ENCODE results near the gene ATP1A1.
A peak's percentile ranks its signal among the peaks of the same experiment; 100 is the strongest.

Gene ATP1A1

GRCh38 chr1:116372651-116373430 is at the start of gene ATP1A1:
Gene ATP1A1, plus strand, starts transcription at chr1:116373244. Its CDS starts 268 bp downstream, at chr1:116373512.
- DNase-seq = peak; percentile 92 to 97 (median 96)

GRCh38 chr1:116323491-116323890 is 49.6 kb upstream of the ATP1A1 start:
- DNase-seq = no peak

GRCh38 chr1:116324411-116324810 is 48.6 kb upstream of the ATP1A1 start:
- no peak for DNase-seq

GRCh38 chr1:116325104-116325503 is 47.9 kb upstream of the ATP1A1 start:
- DNase-seq = no peak

- peak; percentile 19 to 79 (median 57) for DNase-seq
Observed at GRCh38 chr1:116325922-116326321, 47.1 kb upstream of the ATP1A1 start.

GRCh38 chr1:116326486-116326885 is 46.6 kb upstream of the ATP1A1 start:
- DNase-seq = no peak

- no peak for DNase-seq
Observed at GRCh38 chr1:116328671-116329070, 44.4 kb upstream of the ATP1A1 start.

GRCh38 chr1:116329524-116330341 is 43.3 kb upstream of the ATP1A1 start:
- no peak for DNase-seq

- no peak for DNase-seq
Observed at GRCh38 chr1:116330342-116330652, 42.7 kb upstream of the ATP1A1 start.

- DNase-seq = no peak
Observed at GRCh38 chr1:116330846-116331245, 42.2 kb upstream of the ATP1A1 start.

- DNase-seq = no peak
Observed at GRCh38 chr1:116331523-116331922, 41.5 kb upstream of the ATP1A1 start.

- no peak for DNase-seq
Observed at GRCh38 chr1:116332451-116332850, 40.6 kb upstream of the ATP1A1 start.

GRCh38 chr1:116333171-116334014 is 39.7 kb upstream of the ATP1A1 start:
- no peak for DNase-seq

GRCh38 chr1:116334015-116334547 is 39.0 kb upstream of the ATP1A1 start:
- no peak for DNase-seq

- DNase-seq = no peak
Observed at GRCh38 chr1:116334868-116335635, 38.0 kb upstream of the ATP1A1 start.

- no peak for DNase-seq
Observed at GRCh38 chr1:116335850-116336624, 37.0 kb upstream of the ATP1A1 start.

GRCh38 chr1:116337398-116337797 is 35.6 kb upstream of the ATP1A1 start:
- no peak for DNase-seq

GRCh38 chr1:116338400-116338799 is 34.6 kb upstream of the ATP1A1 start:
- DNase-seq = no peak

GRCh38 chr1:116340506-116341231 is 32.4 kb upstream of the ATP1A1 start:
- no peak for DNase-seq

- DNase-seq = no peak
Observed at GRCh38 chr1:116343019-116343418, 30.0 kb upstream of the ATP1A1 start.

GRCh38 chr1:116345011-116345410 is 28.0 kb upstream of the ATP1A1 start:
- peak in 1 of 6 experiments; percentile 30 for DNase-seq
